Activated T-cell treated with anti-CD3 and anti-CD28 coated beads for 48 hours (primary cell): ENCODE measurements around the gene AWAT2.

ENCODE experiments used
- DNase-seq: peaks from one replicate; pipeline ENCODE4 v3.0.0-alpha.2; 2020; ENCODE audit warnings: low read depth

The AWAT2 gene

GRCh38 chrX:70042399-70043371 is 7.1 kb downstream of the AWAT2 start:
- no peak for DNase-seq

- DNase-seq = no peak
These were observed 7.7 kb downstream of the AWAT2 start for GRCh38 chrX:70041993-70042392.

GRCh38 chrX:70039758-70040157 is 10.0 kb downstream of the AWAT2 start:
- DNase-seq = no peak

GRCh38 chrX:70038951-70039350 is 10.8 kb downstream of the AWAT2 start:
- no peak for DNase-seq

- no peak for DNase-seq
These were observed 11.2 kb downstream of the AWAT2 start for GRCh38 chrX:70038515-70038914.

GRCh38 chrX:70034646-70035045 is 15.1 kb downstream of the AWAT2 start:
- no peak for DNase-seq

GRCh38 chrX:70033348-70034051 is 16.2 kb downstream of the AWAT2 start:
- peak; percentile 12 for DNase-seq

GRCh38 chrX:70032792-70033191 is 16.9 kb downstream of the AWAT2 start:
- DNase-seq = no peak

GRCh38 chrX:70030301-70030767 is 19.4 kb downstream of the AWAT2 start:
- peak; percentile 4 for DNase-seq

GRCh38 chrX:70029863-70030262 is 19.9 kb downstream of the AWAT2 start:
- DNase-seq = no peak

GRCh38 chrX:70026851-70027200 is 22.9 kb downstream of the AWAT2 start:
- no peak for DNase-seq

- no peak for DNase-seq
These were observed 23.5 kb downstream of the AWAT2 start for GRCh38 chrX:70026112-70026850.

- no peak for DNase-seq
These were observed 24.3 kb downstream of the AWAT2 start for GRCh38 chrX:70025464-70025863.

GRCh38 chrX:70022616-70023015 is 27.1 kb downstream of the AWAT2 start:
- no peak for DNase-seq

GRCh38 chrX:70016513-70016912 is 33.2 kb downstream of the AWAT2 start:
- no peak for DNase-seq

- DNase-seq = no peak
These were observed 36.0 kb downstream of the AWAT2 start for GRCh38 chrX:70013466-70014381.

GRCh38 chrX:70012756-70013155 is 37.0 kb downstream of the AWAT2 start:
- no peak for DNase-seq

- DNase-seq = no peak
These were observed 39.8 kb downstream of the AWAT2 start for GRCh38 chrX:70009970-70010369.

- no peak for DNase-seq
These were observed 40.7 kb downstream of the AWAT2 start for GRCh38 chrX:70009049-70009448.

- DNase-seq = no peak
These were observed 41.8 kb downstream of the AWAT2 start for GRCh38 chrX:70007946-70008345.

- no peak for DNase-seq
These were observed 47.9 kb downstream of the AWAT2 start for GRCh38 chrX:70001708-70002341.
